ENCODE data around the gene CSGALNACT2.

Gene CSGALNACT2

DNA sequence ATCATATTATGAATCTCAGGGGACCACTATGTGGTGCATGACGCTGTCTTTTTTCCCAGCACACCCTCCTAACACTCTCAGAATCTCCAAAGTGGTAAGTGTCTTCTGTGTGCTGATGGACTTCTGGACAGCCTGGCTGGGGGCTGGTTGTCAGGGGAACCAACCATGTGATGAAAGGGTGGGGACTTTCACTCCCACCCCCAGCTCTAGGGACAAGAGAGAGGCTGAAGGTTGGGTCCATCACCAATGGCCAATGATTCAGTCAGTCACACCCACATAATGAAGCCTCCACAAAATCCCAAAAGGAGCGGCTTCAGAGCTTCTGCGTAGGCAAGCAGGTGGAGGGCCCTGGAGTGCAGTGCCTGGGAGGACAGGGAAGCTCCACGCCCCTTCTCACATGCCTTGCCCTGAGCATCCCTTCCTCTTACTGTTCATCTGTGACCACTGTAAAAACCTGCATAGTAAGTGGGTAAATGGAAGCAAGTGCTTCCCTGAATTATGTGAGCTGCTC, 84.0 kb downstream of the CSGALNACT2 start:
- H3K4me2 ChIP-seq = peak overlapping the region; percentile 69
- no peaks in the 10 kb centered on the region for H3K27me3 ChIP-seq
- no peak for TF ChIP-seq Cebpa-rat (IDR thresholded peaks at IDR 0.05)
- no peaks in the 10 kb centered on the region for H4K20me1 ChIP-seq
- no peaks in the 10 kb centered on the region for H3K36me3 ChIP-seq
- no peak overlapping the region for H3K27ac ChIP-seq
- no peaks in the 10 kb centered on the region for H3K9me3 ChIP-seq
- H3K4me1 ChIP-seq = peaks cover 51% of the 10 kb centered on the region
- no peak overlapping the region for H3K4me3 ChIP-seq
- H3K9ac ChIP-seq = no peak overlapping the region

GRCh38 chr10:43223056-43223455, 84.8 kb downstream of the CSGALNACT2 start:
- H3K4me3 ChIP-seq = no peak overlapping the region
- no peaks in the 10 kb centered on the region for H3K36me3 ChIP-seq
- H3K9ac ChIP-seq = no peak overlapping the region
- peaks cover 58% of the 10 kb centered on the region for H3K4me1 ChIP-seq
- H3K4me2 ChIP-seq = peak overlapping the region; percentile 69; the same call in 1 of the 2 replicates
- no peak for TF ChIP-seq Cebpa-rat (IDR thresholded peaks at IDR 0.05)
- H4K20me1 ChIP-seq = no peaks in the 10 kb centered on the region
- H3K27me3 ChIP-seq = no peaks in the 10 kb centered on the region
- H3K27ac ChIP-seq = no peak overlapping the region
- H3K9me3 ChIP-seq = no peaks in the 10 kb centered on the region

- Histone ChIP-seq H3K27ac (no peak overlapping the region), H3K27me3 (peaks cover 10% of the 10 kb centered on the region), H3K9me3 (no peaks in the 10 kb centered on the region), H3K4me1 (peaks cover 71% of the 10 kb centered on the region), H3K9ac (no peak overlapping the region), H3K36me3 (no peaks in the 10 kb centered on the region), H3K4me3 (no peak overlapping the region), H3K4me2 (no peak overlapping the region), H4K20me1 (no peaks in the 10 kb centered on the region)
- no peak for TF ChIP-seq Cebpa-rat (IDR thresholded peaks at IDR 0.05)
Measured at GRCh38 chr10:43224321-43224720, 86.1 kb downstream of the CSGALNACT2 start.

DNA sequence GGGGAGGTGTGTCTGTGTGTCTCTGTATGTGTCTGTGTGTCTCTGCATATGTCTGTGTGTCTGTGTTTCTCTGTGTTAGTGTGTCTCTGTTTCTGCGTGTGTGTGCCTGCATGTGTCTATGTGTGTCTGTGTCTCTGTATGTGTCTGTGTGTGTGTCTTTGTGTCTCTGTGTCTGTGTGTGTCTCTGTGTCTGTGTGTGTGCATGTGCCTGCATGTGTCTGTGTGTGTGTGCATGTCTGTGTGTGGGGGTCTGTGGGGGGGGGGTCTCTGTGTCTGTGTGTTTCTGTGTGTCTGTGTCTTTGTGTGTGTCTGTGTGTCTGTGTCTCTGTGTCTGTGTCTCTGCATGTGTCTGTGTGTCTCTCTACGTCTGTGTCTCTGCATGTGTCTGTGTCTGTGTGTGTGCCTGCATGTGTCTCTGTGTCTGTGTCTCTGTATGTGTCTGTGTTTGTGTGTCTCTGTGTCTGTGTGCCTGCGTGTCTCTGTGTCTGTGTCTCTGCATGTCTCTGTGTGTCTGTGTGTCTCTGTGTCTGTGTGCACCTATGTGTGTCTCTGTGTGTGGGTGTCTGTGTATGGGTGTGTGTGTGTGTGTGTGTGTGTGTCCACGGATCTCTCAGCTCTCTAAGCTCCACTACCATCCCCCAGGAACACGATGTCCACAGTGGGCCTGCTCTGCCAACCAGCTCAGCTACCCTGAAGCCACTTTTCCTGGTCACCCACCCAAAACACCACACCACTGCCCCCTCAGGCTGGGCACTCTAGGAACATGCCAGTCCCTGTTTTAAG, 87.0 kb downstream of the CSGALNACT2 start:
- peak overlapping the region; percentile 94 for H3K4me2 ChIP-seq
- no peak for TF ChIP-seq Cebpa-rat (IDR thresholded peaks at IDR 0.05)
- H3K4me3 ChIP-seq = no peak overlapping the region
- H4K20me1 ChIP-seq = no peaks in the 10 kb centered on the region
- no peaks in the 10 kb centered on the region for H3K9me3 ChIP-seq
- no peaks in the 10 kb centered on the region for H3K36me3 ChIP-seq
- H3K27ac ChIP-seq = peak overlapping the region; percentile 72
- peaks cover 80% of the 10 kb centered on the region for H3K4me1 ChIP-seq
- peaks cover 18% of the 10 kb centered on the region for H3K27me3 ChIP-seq
- H3K9ac ChIP-seq = 0 out of 2 replicates have a peak overlapping the region, but pooled peaks have one; percentile 10

GRCh38 chr10:43225787-43226153, 87.5 kb downstream of the CSGALNACT2 start:
- H3K36me3 ChIP-seq = no peaks in the 10 kb centered on the region
- no peak for TF ChIP-seq Cebpa-rat (IDR thresholded peaks at IDR 0.05)
- H4K20me1 ChIP-seq = no peaks in the 10 kb centered on the region
- peaks cover 18% of the 10 kb centered on the region for H3K27me3 ChIP-seq
- no peaks in the 10 kb centered on the region for H3K9me3 ChIP-seq
- H3K9ac ChIP-seq = 0 out of 2 replicates have a peak overlapping the region, but pooled peaks have one; percentile 10
- H3K4me1 ChIP-seq = peaks cover 82% of the 10 kb centered on the region
- peak overlapping the region; percentile 94 for H3K4me2 ChIP-seq
- peak overlapping the region; percentile 72 for H3K27ac ChIP-seq
- no peak overlapping the region for H3K4me3 ChIP-seq

GRCh38 chr10:43226441-43226840, 88.2 kb downstream of the CSGALNACT2 start:
- no peaks in the 10 kb centered on the region for H3K9me3 ChIP-seq
- TF ChIP-seq Cebpa-rat (IDR thresholded peaks at IDR 0.05) = no peak
- H4K20me1 ChIP-seq = no peaks in the 10 kb centered on the region
- H3K4me1 ChIP-seq = peaks cover 82% of the 10 kb centered on the region
- H3K4me2 ChIP-seq = peak overlapping the region; percentile 94
- H3K4me3 ChIP-seq = no peak overlapping the region
- H3K9ac ChIP-seq = peak overlapping the region; percentile 3; the same call in 1 of the 2 replicates
- H3K27me3 ChIP-seq = peaks cover 18% of the 10 kb centered on the region
- peak overlapping the region; percentile 72 for H3K27ac ChIP-seq
- H3K36me3 ChIP-seq = no peaks in the 10 kb centered on the region

DNA sequence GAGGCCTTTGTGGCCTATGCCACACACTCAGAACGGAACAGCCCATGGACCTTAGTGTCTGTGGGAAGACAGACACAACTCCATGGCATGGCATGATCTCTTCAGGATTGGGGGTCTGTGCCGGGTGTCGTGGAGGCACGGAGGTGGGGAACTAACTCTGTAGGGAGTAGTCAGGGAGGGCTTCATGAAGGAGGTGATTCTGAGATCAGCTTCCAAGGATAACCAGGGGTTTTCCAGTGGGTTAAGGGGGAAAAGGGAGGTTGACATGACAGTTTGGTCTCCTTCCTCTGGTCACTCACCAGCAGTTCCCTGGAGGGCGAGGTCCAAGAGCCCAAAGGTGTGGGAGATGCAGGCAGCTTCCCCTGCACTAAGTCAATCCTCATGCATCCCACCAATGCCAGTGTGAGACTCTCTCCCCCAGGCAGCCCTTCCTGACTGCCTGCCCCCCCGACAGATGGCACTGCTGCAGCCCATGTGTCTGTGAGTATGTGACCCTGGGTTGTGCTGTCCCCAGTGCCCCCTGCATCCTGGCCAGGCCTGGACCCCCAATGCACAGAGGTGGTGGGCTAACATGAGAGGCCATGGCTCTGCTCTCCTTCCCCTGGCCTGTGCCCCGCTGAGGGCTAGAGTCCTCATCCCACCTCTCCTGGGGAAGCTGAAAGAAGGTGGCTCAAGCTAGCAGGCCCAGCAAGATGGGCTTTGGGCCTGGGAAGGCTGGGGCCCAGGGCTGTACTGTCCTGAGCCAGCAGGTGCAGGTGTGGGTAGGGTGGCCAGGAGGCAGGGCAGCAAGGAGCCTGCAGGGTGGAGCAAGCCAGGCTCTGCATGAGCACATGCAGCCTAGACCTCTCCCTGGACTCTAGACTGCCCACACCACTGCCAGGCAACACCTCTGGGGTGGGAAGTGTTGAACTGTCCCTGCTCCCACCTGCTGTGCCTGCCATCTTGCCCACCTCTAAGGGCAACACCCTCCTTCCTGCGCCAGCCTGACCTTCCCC, 88.9 kb downstream of the CSGALNACT2 start:
- Histone ChIP-seq H3K4me2 (peak overlapping the region; percentile 94), H4K20me1 (no peaks in the 10 kb centered on the region), H3K27ac (peak overlapping the region; percentile 72), H3K4me3 (no peak overlapping the region), H3K4me1 (peaks cover 82% of the 10 kb centered on the region), H3K36me3 (no peaks in the 10 kb centered on the region), H3K9me3 (no peaks in the 10 kb centered on the region), H3K27me3 (peaks cover 18% of the 10 kb centered on the region), H3K9ac (peak overlapping the region; percentile 3; the same call in 1 of the 2 replicates)
- no peak for TF ChIP-seq Cebpa-rat (IDR thresholded peaks at IDR 0.05)

DNA sequence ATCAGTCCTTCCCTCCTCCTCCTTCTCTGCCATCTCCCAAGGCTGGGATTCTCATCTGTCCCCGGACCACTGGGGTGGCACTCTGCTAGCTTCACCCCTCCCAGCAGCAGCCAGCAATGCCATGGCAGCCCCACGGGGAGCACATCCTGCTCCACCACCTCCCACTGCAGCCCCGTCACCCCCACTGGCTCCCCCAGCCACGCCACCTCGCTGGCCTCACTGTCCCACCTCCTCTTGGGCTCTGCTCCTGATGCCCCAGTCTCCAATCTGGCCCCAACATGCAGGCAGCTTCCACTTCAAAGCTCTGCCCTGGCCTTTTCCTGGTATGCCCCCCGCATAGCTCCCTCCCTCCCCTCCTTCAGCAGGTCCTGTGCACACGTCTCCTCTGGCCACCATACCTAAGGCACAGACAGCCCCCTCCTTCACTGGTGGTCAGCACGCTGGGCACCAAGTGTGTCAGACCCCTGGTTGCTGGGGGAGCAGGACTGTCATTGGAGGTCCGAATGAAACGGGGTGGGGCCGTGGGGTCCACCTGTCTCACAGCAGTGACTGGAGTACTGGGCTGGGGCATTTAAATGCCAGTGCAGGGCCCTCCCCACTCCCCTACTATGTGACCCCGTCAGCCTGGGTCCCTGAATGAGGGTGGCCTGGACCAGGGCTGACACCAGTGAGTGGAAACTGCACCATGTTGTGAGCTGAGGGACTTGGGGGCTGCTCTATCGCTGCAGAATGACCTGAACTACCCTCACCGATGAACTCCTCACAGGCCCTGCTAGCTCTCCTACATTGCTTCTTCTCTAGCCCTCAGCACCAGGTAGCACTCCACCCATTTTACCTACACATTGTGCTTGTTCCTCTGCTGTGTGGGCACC, 89.9 kb downstream of the CSGALNACT2 start:
- peaks cover 84% of the 10 kb centered on the region for H3K4me1 ChIP-seq
- H3K4me3 ChIP-seq = peak overlapping the region; percentile 70; the same call in 1 of the 2 replicates
- H4K20me1 ChIP-seq = no peaks in the 10 kb centered on the region
- peak overlapping the region; percentile 97 for H3K27ac ChIP-seq
- peak overlapping the region; percentile 94 for H3K4me2 ChIP-seq
- peak overlapping the region; percentile 78; the same call in 1 of the 2 replicates for H3K9ac ChIP-seq
- H3K36me3 ChIP-seq = no peaks in the 10 kb centered on the region
- peaks cover 18% of the 10 kb centered on the region for H3K27me3 ChIP-seq
- H3K9me3 ChIP-seq = no peaks in the 10 kb centered on the region
- TF ChIP-seq Cebpa-rat (IDR thresholded peaks at IDR 0.05) = no peak

- no peaks in the 10 kb centered on the region for H3K9me3 ChIP-seq
- peak overlapping the region; percentile 97 for H3K27ac ChIP-seq
- H4K20me1 ChIP-seq = no peaks in the 10 kb centered on the region
- H3K4me1 ChIP-seq = peaks cover 90% of the 10 kb centered on the region
- no peak for TF ChIP-seq Cebpa-rat (IDR thresholded peaks at IDR 0.05)
- H3K36me3 ChIP-seq = no peaks in the 10 kb centered on the region
- H3K9ac ChIP-seq = peak overlapping the region; percentile 78
- peaks cover 18% of the 10 kb centered on the region for H3K27me3 ChIP-seq
- H3K4me2 ChIP-seq = peak overlapping the region; percentile 94
- peak overlapping the region; percentile 70 for H3K4me3 ChIP-seq
Measured at GRCh38 chr10:43228783-43229207, 90.5 kb downstream of the CSGALNACT2 start.

All from BLaER1 (cell line).